Neural progenitor cell (in vitro differentiated cells): ENCODE measurements around the gene MROH8.

Experiments used
- EZH2 ChIP-seq: fragments of 200-600 bp; sonication (generic); IDR thresholded peaks from 2 replicates; pipeline ENCODE4 v1.6.1; 2017; ENCODE audit warnings: antibody characterized with exemption, mild to moderate bottlenecking, moderate library complexity
- TF ChIP-seq, protein P1 (sequence below): fragments of 200-600 bp; sonication (generic); IDR thresholded peaks from 2 replicates; pipeline ENCODE4 v1.5.1; 2017; ENCODE audit warnings: antibody characterized with exemption, mild to moderate bottlenecking

DNA sequence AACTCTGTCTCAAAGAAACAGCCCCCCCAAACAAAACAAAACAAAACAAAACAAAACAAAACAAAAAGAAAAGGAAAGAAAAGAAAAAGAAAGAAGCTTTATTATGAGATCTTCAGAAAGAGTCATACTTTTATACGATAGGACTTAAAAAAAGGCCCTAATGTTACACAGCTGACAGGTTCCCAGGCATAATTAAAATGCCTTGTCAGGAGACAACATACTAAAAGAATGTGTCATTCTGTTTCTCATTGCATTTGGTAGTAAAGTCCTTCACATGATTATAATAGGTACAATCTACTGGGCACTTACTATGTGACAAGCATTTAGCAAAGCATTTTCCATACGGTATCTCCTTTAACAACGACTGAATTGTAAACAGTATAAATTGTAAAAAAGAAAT is 36.6 kb downstream of the MROH8 start:
- TF ChIP-seq, protein P1, sequence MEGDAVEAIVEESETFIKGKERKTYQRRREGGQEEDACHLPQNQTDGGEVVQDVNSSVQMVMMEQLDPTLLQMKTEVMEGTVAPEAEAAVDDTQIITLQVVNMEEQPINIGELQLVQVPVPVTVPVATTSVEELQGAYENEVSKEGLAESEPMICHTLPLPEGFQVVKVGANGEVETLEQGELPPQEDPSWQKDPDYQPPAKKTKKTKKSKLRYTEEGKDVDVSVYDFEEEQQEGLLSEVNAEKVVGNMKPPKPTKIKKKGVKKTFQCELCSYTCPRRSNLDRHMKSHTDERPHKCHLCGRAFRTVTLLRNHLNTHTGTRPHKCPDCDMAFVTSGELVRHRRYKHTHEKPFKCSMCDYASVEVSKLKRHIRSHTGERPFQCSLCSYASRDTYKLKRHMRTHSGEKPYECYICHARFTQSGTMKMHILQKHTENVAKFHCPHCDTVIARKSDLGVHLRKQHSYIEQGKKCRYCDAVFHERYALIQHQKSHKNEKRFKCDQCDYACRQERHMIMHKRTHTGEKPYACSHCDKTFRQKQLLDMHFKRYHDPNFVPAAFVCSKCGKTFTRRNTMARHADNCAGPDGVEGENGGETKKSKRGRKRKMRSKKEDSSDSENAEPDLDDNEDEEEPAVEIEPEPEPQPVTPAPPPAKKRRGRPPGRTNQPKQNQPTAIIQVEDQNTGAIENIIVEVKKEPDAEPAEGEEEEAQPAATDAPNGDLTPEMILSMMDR: no peak
- no peak for TF ChIP-seq EZH2
